Left ventricle myocardium superior (tissue), 1 donor: Measurements from ENCODE around the gene NSUN2. TPM values are rescaled to one million over a fixed set of nuclear protein-coding genes. Genes with fewer than 3 reads are reported as not detected.

Source experiments
- ATAC-seq: fragments of 200-7000 bp; cut with Tn5 transposase; one replicate; pipeline ENCODE4 v1.9.1; 2020; ENCODE audit warnings: mild to moderate bottlenecking, moderate library complexity
- DNase-seq: peaks from one replicate; pipeline ENCODE4 v3.0.0-alpha.2; 2020
- intact Hi-C: fragments of 100-400 bp; cut with micrococcal nuclease; formaldehyde crosslinking; loops from one replicate; pipeline ENCODE4 v1.11.0; 2022
- total RNA-seq: library from RNA; stranded (reverse); fragmentation: NEBNext Ultra II Directional; extraction: Animal tissue kit (Norgen Biotek cat#: 25700); gene quantifications from one replicate; pipeline ENCODE4 v1.2.1, GENCODE V29; 2021
- donor health status: DM: no; HTN: yes; CAD: no; lungs with severe emphysema.

The NSUN2 gene
- total RNA-seq, 1 donor from 2014 or later = 33.5 TPM

DNA sequence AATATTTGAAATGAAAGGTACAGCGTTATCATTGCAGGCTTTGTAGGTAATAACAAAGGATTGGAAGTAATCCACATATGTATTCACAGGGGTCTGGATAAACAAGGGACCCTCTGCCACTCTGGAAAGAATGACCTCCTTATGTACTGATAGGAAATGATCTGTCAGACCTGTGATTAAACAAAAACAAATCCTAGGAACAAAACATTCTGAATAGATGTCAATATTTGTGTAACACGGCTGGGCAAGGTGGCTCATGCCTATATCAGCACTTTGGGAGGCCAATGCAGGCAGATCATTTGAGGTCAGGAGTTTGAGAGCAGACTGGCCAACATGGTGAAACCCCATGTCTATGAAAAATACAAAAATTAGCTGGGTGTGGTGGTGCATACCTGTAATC lies 42.3 kb downstream of the NSUN2 start:
- intact Hi-C loops = no loop called here
- no peak for DNase-seq
- no peak for ATAC-seq

DNA sequence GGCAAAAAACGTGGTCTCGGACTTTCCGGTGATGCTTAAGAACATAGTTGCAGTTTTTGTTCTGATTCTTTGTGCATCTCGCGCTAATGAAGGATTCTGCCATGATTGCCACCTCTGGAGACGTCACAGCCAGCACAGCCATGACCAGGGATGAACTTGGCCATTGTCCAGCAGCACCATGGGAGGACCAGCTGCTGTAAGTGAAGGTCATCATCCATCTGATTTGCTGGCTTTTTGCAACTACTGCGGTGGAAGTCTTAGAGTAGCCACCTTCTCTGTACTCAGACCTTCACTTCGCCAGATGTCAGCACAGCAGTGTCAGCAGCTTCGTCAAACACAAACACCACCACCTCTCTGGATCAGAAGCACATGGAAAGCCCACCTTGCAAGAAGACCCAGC lies 45.7 kb downstream of the NSUN2 start:
- DNase-seq (no peak), ATAC-seq (no peak)
- intact Hi-C loops = no loop called here

DNA sequence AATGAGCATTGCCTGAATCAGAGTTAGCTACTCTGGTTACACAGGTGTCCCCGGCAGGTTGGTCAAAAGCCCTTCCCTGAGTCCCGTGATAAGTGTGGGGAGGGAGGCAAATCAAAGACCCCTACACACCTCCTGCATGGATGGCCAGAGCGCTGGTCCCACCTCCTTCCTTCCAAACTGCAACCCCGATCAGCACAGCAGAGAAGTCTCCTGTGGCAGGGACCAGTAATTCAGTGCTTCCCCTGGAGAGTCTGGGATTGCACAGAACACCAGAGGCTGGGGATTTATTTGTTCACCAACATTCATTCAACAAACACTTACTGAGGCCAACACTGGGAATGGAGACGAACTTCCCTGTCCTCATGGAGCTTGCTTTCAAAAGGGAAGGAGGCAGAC lies 46.2 kb downstream of the NSUN2 start:
- DNase-seq = no peak
- ATAC-seq = no peak
- intact Hi-C loops = no loop called here

DNA sequence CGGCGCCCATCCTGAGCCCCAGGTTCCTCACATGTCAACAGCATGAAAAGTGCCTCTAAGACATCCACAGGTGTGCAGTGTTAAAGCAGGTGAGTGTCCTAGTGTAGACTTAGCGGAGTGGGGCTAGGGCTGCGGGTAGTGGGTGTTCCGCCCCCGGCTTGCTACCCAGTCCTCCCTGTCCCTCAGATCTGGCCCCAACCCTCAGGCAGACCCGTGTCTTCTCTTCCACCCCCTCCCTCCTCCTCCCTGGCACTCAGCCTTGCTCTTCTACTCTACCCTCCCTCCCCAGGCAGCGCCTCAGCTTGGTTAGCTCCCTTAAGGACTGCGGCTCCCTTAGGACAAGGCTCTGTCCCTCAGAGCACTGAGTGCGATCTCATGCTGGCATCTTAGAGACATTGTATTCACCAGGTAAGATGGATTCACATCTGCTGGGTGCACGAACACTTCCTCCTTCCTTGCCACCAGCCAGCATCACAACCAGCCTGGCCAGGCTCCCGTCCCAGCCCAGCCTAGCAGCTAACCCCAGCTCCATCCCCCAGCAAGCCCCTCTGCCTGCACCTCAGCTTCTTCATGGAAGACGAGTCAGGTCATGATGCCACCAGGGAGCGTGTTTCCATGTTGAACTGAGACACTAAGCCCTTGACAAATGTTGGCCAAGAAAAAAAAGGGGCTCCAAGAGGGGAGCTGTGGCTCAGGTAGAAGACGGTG lies 46.8 kb downstream of the NSUN2 start:
- no peak for DNase-seq
- intact Hi-C loops = no loop called here

DNA sequence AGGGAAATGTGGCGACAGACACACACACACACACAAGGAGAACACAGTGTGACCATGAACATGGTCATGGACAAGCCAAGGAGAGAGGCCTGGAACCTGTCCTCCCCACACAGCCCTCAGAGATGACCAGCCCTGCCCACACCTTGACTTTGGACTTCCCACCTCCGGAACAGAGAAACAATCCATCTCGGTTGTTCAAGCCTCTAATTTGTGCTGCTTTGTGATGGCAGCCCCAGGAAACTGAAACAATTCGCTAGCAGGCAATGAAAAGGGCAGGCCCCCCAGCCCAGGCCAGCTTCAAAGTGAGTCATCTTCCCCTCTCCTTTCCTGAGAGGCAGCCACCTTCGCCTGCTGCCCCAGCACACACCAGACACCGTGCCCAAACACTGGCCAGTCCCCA lies 47.7 kb downstream of the NSUN2 start:
- DNase-seq (no peak), ATAC-seq (no peak)

More for the DNA sequence above, 46.8 kb downstream of the NSUN2 start:
- ATAC-seq = no peak

DNA sequence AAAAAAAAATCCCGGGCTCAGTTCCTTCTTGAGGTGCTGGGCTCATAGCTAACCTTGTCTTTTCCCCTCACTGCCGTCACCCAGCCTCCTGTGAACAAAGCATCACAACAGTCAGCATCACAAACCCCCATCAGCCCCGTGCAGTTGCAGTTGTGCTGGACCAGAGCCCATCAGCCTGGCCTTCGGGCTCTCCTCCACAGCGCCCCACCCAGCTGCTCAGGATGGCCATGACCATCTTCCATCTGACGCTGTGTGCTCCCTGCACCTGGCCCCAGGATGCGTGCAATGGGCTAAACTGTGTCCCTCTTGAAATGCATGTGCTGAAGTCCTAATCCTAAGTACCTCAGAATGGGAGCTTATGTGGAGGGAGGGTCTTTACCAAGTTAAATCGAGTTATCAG lies 48.1 kb downstream of the NSUN2 start:
- DNase-seq = no peak
- ATAC-seq = no peak
- intact Hi-C loops = no loop called here

More for the DNA sequence above, 47.7 kb downstream of the NSUN2 start:
- intact Hi-C loops = no loop called here

DNA sequence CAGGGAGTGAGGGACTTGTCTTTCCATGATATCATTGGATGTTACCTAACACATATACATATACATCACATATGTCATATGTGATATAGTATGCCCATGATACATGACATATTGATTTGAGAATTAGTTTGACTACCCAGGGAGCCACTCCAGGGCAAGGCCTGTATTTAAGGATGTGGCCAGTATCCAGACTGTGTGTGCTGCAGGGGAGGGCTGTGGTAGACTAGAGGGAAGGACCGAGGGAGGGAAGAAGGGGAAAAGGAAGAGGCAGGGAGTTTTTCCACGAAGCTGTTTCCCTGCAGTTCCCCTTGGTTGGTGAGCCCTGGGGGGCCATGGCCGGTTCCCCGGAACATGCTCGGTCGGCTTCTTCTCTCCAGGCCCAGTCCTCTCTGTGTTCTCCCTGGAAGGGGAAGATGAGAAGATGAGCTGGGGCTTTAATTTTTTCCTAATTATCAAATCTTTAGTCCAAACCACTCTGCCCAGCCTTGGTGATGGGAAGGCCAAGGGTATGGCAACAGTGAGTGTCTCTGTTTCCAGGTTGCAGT lies 48.7 kb downstream of the NSUN2 start:
- intact Hi-C loops = no loop called here
- DNase-seq (no peak), ATAC-seq (no peak)

DNA sequence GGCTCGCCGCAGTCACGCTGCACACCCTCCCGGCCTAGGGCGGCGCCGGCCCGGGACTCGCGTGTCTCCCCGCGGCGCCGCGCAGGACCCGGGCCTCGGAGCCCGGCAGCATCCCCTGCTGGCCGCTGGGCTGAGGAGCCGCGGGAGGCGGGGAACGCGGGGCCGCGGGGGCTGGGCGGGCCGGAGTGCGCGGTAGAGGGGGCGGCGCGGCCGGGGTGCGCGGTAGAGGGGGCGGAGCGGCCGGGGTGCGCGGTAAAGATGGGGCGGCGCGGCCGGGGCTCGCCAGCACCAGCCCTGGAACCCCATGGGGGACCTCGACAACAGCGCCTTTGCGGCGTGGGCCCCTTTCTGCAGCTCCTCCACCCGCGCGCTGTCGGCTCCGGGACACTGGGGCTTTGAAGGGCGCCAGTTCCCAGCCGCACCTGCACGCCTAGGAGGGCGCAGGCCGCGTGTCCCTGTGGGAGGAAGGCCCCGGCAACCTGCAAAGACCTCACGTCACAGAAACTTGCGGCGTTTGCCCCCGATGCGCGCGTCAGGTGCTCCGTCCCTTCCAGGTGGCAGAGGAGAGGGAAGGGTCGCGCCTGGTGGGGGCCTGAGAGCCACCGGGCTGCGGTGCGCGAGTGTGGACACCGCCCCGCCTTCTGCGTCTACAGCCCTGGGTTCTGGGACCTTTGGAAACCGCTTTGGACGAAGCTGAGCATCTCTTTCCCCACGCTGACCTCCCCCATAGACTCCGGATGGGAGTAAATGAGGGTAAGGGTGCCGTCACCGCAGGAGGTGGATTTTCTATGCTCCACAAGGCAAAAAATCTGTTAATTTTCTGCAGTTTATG lies 49.6 kb downstream of the NSUN2 start:
- ATAC-seq (peak; percentile 98), DNase-seq (peak; percentile 74)
- intact Hi-C loops = no loop called here

DNA sequence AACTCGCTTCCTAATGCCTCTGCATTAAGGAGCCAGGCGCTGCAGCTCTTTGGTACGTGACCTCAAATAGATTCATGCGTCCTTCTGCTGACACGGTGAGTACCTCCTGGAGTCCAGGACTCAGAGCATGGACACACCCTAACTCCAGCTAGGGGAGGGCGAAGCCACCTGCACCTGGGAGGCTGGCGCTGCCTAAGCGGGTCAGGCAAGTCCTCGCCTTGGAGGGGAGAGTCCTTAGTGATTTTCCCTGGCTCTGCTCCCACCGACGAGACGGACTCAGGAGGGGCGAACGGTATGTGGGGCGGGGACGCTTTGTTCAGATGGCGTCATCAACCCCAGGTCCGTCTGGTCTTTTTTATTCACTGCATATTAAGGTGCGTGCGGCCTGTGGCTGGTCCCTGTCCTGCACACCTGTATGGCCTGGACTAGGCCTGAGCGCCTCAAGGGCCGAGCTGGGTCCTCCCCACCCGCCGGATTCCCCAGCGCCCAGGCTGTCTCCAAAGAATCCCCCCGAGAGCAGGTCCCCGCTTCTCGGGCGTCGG lies 50.3 kb downstream of the NSUN2 start:
- ATAC-seq (peak; percentile 40), DNase-seq (no peak)
- intact Hi-C loops = no loop called here

DNA sequence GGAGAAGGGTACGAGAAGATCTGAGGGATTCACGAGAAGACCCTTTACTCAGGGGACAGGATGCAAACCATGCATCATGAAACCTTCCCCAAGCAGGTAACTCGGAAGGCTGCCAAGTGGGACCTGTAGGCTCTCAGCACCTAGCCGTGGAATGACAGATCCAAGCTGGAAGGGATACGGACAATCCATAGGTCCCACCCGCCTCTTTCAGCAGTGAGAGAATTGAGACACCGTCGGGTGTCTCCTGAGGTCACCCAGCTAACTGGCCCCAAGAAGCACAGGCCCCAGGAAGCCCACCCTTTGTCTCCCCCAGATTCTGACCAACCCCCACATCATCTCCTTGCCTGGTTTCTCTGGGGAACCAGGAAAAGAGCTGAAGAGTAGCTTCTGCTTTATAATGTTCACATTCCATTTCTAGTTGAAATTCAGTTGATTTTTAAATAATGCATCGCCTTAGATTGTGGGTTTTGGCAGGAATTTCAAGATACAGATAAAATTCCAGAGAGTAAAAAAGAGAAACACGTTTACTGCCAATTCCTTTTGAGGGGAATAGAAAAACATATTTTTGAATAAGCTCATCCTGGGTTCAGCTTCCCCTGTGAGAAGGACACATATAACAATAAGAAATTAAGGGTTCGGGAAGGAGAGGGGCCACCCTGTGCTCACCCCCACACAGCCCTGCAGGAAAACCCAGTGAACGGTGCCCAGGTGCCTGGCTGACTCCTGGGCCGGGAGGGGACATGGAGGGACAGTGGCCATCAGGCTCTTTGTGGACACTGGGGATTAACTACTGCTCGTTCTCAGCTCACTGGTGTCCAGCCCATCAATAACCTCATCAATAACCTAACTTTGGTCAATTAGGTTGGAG lies 51.1 kb downstream of the NSUN2 start:
- DNase-seq (no peak), ATAC-seq (no peak)
- intact Hi-C loops = no loop called here

DNA sequence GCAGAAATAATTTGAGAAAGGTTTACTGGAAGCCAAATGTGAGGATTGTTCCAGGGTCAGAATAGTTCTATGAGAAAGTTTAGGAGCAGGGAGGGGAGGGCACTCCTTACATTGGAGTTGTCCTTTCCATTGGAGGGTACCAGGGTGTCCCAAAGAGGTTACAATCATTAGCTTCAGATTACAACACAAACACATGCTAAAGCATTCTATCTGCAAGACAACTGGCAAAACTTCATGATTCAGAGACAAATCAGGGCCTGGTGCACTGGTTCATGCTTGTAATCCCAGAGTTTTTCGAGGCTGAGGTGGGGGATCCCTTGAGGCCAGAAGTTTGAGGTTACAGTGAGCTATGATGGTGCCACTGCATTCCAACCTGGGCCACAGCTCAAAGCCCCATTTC lies 51.8 kb downstream of the NSUN2 start:
- no peak for ATAC-seq
- DNase-seq = no peak
- intact Hi-C loops = no loop called here

DNA sequence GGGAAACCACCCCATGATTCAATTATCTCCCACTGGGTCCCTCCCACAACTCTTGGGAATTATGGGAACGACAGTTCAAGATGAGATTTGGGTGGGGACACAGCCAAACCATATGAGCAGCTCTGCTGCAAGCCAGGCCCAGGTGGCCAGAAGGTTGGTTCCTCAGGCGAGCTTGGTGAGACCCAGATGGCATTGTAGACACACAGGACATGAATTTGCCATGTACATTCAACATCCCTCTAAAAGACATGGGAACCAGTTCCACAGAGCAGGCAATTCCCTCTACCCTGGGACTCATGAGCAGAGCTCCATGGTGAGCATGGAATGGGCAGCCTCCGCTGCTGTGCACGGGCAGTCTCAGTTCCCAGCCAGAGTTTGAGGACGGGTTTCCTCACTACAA lies 53.3 kb downstream of the NSUN2 start:
- DNase-seq (no peak), ATAC-seq (no peak)
- intact Hi-C loops = no loop called here

DNA sequence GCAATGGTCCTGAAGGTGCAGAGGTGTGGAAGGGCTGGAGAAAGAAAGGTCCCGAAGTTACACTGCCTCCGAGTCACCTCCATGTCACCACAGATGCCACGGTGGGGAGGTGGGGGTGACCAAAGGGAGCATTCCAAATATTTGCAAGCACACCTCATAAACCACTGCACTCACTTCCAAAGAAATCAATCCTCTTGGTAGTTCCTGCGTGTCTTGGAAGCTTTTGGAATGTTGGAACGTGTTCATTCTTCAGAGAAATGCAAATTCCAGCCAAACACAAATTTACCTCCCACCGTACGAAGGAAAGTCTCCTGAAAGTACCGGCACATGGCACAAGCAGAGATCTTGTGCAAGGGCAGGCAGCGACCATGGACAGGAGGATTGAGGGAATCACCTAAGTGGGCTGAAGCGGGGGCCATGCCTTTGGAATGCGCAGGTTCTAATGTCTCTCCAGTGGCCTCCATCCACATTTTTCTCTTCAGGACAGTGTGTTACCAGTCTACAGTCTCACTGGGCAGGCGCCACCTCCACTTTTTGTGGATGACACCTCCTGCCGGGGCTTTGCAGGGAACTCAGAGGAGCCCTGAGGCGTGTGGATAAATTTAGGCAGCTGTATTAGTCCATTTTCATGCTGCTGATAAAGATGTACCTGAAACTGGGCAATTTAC lies 54.0 kb downstream of the NSUN2 start:
- no peak for DNase-seq
- intact Hi-C loops = no loop called here
- ATAC-seq = no peak

DNA sequence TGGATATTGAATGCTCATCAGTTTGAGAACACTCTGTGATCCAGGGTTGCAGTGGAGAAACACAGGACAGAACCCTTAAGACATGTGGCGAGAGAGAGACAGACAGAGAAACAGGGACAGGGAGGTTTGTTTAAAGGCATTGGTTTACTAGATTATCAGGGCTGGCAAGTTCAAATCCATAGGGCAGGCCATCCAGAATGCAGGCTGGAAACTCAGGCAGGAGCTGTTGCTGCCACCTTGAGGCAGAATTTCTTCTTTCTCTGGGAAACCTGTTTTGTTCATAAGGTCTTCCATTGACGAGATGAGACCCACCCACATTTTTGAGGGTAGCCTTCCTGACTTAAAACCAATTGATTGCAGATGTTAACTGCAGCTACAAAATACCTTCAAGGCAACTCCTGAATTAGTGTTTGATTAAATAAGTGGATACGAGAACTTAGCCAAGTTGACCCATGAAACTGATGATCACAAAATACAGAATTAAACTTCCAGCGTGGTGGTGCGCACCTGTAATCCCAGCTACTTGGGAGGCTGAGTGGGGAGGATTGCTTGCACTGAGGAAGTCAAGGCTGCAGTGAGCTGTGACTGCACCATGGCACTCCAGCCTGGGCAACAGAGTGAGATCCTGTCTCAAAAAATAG lies 55.9 kb downstream of the NSUN2 start:
- DNase-seq (no peak), ATAC-seq (peak; percentile 63)
- intact Hi-C loops = no loop called here

DNA sequence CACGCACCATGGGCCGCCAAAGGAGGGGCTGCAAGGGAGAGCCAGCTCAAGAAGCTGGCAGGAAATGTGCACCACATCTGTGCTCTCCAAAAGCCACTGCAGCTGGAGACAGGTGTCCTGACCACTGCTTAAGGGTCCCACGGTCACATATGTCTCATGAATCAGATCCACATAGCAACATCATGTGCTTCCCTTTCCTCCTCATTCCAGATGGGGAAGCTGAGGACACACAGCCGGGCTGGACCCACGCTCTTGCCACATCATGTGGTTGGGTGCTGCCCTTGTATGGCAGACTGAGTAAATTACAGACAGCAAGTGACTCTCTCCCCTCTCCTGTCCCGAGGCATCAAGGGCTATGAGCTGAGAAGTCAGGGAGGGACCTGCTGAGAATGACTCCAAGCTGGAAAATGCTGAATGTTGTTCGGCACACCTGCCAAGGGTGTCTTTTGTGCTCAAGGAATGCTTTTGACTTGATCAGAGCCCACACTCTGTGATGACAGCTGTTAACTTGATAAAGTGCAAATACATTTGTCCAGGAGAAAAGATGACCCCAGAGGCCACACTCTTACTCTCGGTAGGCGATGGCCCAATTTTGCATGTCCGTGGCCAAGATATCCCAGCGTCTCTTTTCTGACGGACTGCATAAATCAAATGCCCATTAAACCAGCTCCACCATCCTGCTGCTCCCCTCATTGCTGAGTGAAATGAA lies 58.2 kb downstream of the NSUN2 start:
- DNase-seq (no peak), ATAC-seq (peak; percentile 66)
- intact Hi-C loops = no loop called here

DNA sequence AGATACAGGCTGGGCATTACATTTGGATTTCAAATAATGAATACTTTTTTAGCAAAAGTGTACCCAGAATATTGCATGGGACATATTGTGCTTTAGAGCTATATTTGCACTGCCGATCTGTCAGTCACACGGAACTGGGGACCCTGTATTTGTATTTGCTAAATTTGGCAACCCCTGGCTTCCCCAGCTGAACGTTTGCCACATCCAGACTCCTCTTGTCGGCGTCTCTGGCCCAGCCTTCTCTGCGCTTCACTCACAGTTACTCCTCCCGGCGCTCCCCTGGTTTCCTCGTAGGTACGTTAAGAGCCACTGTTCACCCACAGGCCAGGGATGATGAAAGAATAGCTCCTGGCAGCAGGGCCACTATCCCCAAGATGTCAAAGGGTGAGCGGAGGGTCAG lies 58.7 kb downstream of the NSUN2 start:
- peak; percentile 7 for ATAC-seq
- intact Hi-C loops = no loop called here
- no peak for DNase-seq

DNA sequence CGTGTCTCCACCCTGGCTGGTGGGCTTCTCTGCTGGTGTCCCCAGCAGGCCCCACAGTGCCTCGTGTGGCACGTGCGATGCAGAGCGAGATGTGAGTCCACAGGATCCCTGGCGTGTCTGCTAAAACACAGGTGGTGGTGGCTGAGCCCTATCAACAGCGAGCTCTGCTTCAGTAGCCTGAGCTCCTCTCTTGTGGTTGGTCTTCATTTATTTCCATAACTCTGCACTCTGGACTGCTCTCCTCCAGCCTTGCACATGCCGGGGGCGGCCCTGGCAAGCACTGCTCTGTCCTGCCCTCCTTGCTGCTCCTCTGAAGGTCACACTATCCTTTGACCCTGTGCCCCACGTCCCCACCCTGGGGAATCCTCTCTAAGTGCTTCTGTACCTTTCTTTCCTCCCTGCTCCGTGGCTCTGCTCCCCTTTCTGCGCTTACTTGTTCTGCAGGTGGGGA lies 59.2 kb downstream of the NSUN2 start:
- ATAC-seq (no peak), DNase-seq (no peak)
- intact Hi-C loops = no loop called here
